Endothelial cell of umbilical vein (primary cell): ENCODE results near the gene FBXL13. TPM values are rescaled to one million over a fixed set of nuclear protein-coding genes. Genes with fewer than 3 reads are reported as not detected.

Experiments
- BruUV-seq: library from RNA; stranded (reverse); fragments of 400-500 nt; replicated peaks from 2 replicates; lab custom pipeline; 2021; lab: Mats Ljungman, UMichigan
- CTCF ChIA-PET: fragments of 300-600, 350-600 bp; sonication (Branson Sonifier 250); formaldehyde crosslinking; loops from one replicate; lab custom pipeline; 2021; ENCODE audit warnings: antibody characterized with exemption, inconsistent platforms; lab: Charles Lee
- POLR2A ChIA-PET: fragments of 300-600, 350-600 bp; sonication (Branson Sonifier 250); formaldehyde crosslinking; loops from one replicate; lab custom pipeline; 2021; ENCODE audit warnings: antibody characterized with exemption, inconsistent platforms; lab: Charles Lee
- DNase-seq: peaks from one replicate; pipeline ENCODE4 v3.0.0-alpha.2; 2011; ENCODE audit warnings: low read depth, low spot score
- FAIRE-seq: peaks from 2 replicates; lab custom pipeline; 2011; peaks lifted over from hg19 to GRCh38; lab: Jason Lieb, UNC
- H2AFZ ChIP-seq: 2 replicates; pipeline ENCODE4 v1.6.0; 2012; ENCODE audit warnings: low read depth, low read length, control low read depth, inconsistent platforms
- H3K27ac ChIP-seq: 2 replicates; pipeline ENCODE4 v1.5.1; 2011; ENCODE audit warnings: low read depth, mild to moderate bottlenecking, control low read depth, low read length, moderate library complexity; ENCODE audit not compliant: insufficient read depth
- H3K27me3 ChIP-seq, 2 experiments: 2 replicates each; pipeline versions ENCODE4 v1.6.0 to v1.6.1; 2011; ENCODE audit warnings: low read length in 2 of 2, mixed read lengths in 1 of 2; ENCODE audit not compliant: control insufficient read depth in 2 of 2, insufficient read depth in 2 of 2
- H3K36me3 ChIP-seq, 2 experiments: 2 replicates in 1 of 2; 3 replicates in 1 of 2; pipeline ENCODE4 v1.5.1; 2011; ENCODE audit warnings: low read length in 2 of 2, mild to moderate bottlenecking in 1 of 2, moderate library complexity in 1 of 2; ENCODE audit not compliant: control insufficient read depth in 2 of 2, insufficient read depth in 2 of 2; ENCODE audit errors: extremely low read depth in 1 of 2
- H3K4me1 ChIP-seq: 3 replicates; pipeline ENCODE4 v1.5.1; 2011; ENCODE audit warnings: mild to moderate bottlenecking, low read length; ENCODE audit not compliant: control insufficient read depth, insufficient read depth; ENCODE audit errors: extremely low read depth
- H3K4me2 ChIP-seq: 2 replicates; pipeline ENCODE4 v1.6.1; 2011; ENCODE audit warnings: low read length, control low read depth, mixed read lengths; ENCODE audit not compliant: insufficient read depth
- H3K4me3 ChIP-seq, 3 experiments: fragments of 200-600 bp in 1 of 3; sonication (generic), shearing (Covaris generic) in 1 of 3; replicated peaks in 1 of 3; 2 replicates each; pipeline ENCODE4 v1.5.1; 2011 to 2016; ENCODE audit warnings: control low read depth in 3 of 3, low read length in 3 of 3, mild to moderate bottlenecking in 2 of 3, inconsistent platforms in 1 of 3, low read depth in 1 of 3, moderate library complexity in 1 of 3; ENCODE audit not compliant: insufficient read depth in 1 of 3
- H3K79me2 ChIP-seq: 2 replicates; pipeline ENCODE4 v1.6.0; 2012; ENCODE audit warnings: low read length, inconsistent platforms; ENCODE audit not compliant: control insufficient read depth, insufficient read depth
- H3K9ac ChIP-seq: replicated peaks from 2 replicates; pipeline ENCODE3; 2011; ENCODE audit warnings: low read length, control low read depth; ENCODE audit not compliant: insufficient read depth; ENCODE audit errors: extremely low read depth
- H3K9me1 ChIP-seq: replicated peaks from 3 replicates; pipeline ENCODE4 v1.6.0; 2011; ENCODE audit warnings: mild to moderate bottlenecking, low read length; ENCODE audit not compliant: control insufficient read depth, insufficient read depth; ENCODE audit errors: extremely low read depth
- H3K9me3 ChIP-seq: replicated peaks from 2 replicates; pipeline ENCODE4 v1.5.1; 2012; ENCODE audit warnings: low read length, inconsistent platforms; ENCODE audit not compliant: control insufficient read depth, insufficient read depth
- H4K20me1 ChIP-seq: replicated peaks from 2 replicates; pipeline ENCODE3; 2011; ENCODE audit warnings: mild to moderate bottlenecking, low read length; ENCODE audit not compliant: control insufficient read depth, insufficient read depth; ENCODE audit errors: extremely low read depth
- CTCF ChIP-seq, 2 donors: IDR thresholded peaks; 1 replicate in 1 of 2; 2 replicates in 1 of 2; pipeline ENCODE4 v1.5.1; 2011; ENCODE audit warnings: low read length in 2 of 2, mild to moderate bottlenecking in 2 of 2, moderate library complexity in 2 of 2, control low read depth in 1 of 2, inconsistent platforms in 1 of 2, low read depth in 1 of 2; ENCODE audit not compliant: insufficient read depth in 1 of 2; ENCODE audit errors: extremely low read depth in 1 of 2
- EZH2 ChIP-seq: IDR thresholded peaks from 2 replicates; pipeline ENCODE4 v1.6.1; 2012; ENCODE audit warnings: borderline replicate concordance, low read depth, mild to moderate bottlenecking, moderate library complexity, low read length, inconsistent platforms; ENCODE audit not compliant: severe bottlenecking
- FOS ChIP-seq: IDR thresholded peaks from 2 replicates; pipeline ENCODE4 v1.6.1; 2011; ENCODE audit warnings: mild to moderate bottlenecking, low read length, moderate library complexity, borderline replicate concordance; ENCODE audit not compliant: insufficient read depth
- GATA2 ChIP-seq: IDR thresholded peaks from 2 replicates; pipeline ENCODE4 v1.7.0; 2011; ENCODE audit warnings: low read depth, mild to moderate bottlenecking, moderate library complexity, mixed read lengths, low read length; ENCODE audit not compliant: insufficient read length, insufficient read depth
- JUN ChIP-seq: IDR thresholded peaks from 2 replicates; pipeline ENCODE4 v1.6.1; 2011; ENCODE audit warnings: borderline replicate concordance, low read depth; ENCODE audit not compliant: insufficient read length, insufficient read depth
- MAX ChIP-seq: IDR thresholded peaks from 2 replicates; pipeline ENCODE4 v1.6.1; 2011; ENCODE audit not compliant: insufficient read depth, insufficient read length
- MYC ChIP-seq: IDR thresholded peaks from one replicate; pipeline ENCODE4 v1.6.1; 2011; ENCODE audit warnings: mild to moderate bottlenecking, low read depth, low read length
- POLR2A ChIP-seq: IDR thresholded peaks from 2 replicates; pipeline ENCODE4 v1.6.1; 2012; ENCODE audit warnings: low read depth, mild to moderate bottlenecking, control low read depth, low read length
- POLR2AphosphoS5 ChIP-seq: IDR thresholded peaks from 2 replicates; pipeline ENCODE4 v1.6.1; 2012; ENCODE audit warnings: low read depth, mild to moderate bottlenecking, control low read depth, low read length, moderate library complexity; ENCODE audit not compliant: insufficient read depth
- dilution Hi-C: fragments of 300-500 bp; cut with MboI; formaldehyde crosslinking; loops from one replicate; pipeline ENCODE4 v1.15.0; 2019; ENCODE audit warnings: low sequenced_read_pairs; ENCODE audit not compliant: extremely low pct_ligation_motif_present
- intact Hi-C: fragments of 100-400 bp; cut with micrococcal nuclease; formaldehyde crosslinking; loops from one replicate; pipeline ENCODE4 v1.10.0; 2022
- polyA plus RNA-seq, 4 experiments: library from polyadenylated mRNA; depleted of rRNA in 3 of 4; stranded (reverse) in 3 of 4; unstranded in 1 of 4; fragments of >200 nt; gene quantifications; 2 replicates each; pipeline versions ENCODE4 v1.2.1 to v1.2.3, GENCODE V29; 2011 to 2012; ENCODE audit warnings: missing spikeins in 1 of 4
- total RNA-seq: library from RNA; stranded (reverse); gene quantifications from 2 replicates; pipeline ENCODE4 v1.2.3, GENCODE V29; 2021

FBXL13 gene
- total and polyA plus RNA-seq, 2 donors (not counting 3 experiments of a cell fraction or from before 2014, with no cell fraction given), result 3.9 to 4.6 TPM

GRCh38 chr7:102830197-102830596, 244.4 kb downstream of the FBXL13 start:
- no peaks in the 10 kb centered on the region for H4K20me1 ChIP-seq
- no peak overlapping the region for H2AFZ ChIP-seq
- no peak overlapping the region for H3K4me2 ChIP-seq
- H3K27me3 ChIP-seq, result no peaks in the 10 kb centered on the region
- intact Hi-C loops, result no loop called here
- H3K9me1 ChIP-seq, result no peaks in the 10 kb centered on the region
- H3K27ac ChIP-seq, result no peak overlapping the region
- dilution Hi-C loops, result no loop called here
- no TSS peak for BruUV-seq
- no peak overlapping the region for H3K4me3 ChIP-seq
- no peaks in the 10 kb centered on the region for H3K79me2 ChIP-seq
- DNase-seq (no peak), FAIRE-seq (no peak)
- ChIA-PET POLR2A (no interaction called here), CTCF (no interaction called here)
- H3K36me3 ChIP-seq, result peaks cover 2 to 3% of the 10 kb centered on the region in 2 experiments
- peaks cover 9% of the 10 kb centered on the region for H3K4me1 ChIP-seq
- H3K9ac ChIP-seq, result no peak overlapping the region
- no peaks in the 10 kb centered on the region for H3K9me3 ChIP-seq
- no peak for TF ChIP-seq JUN
- TF ChIP-seq MAX, result no peak
- no peak for TF ChIP-seq MYC
- TF ChIP-seq EZH2, result no peak
- TF ChIP-seq CTCF (IDR thresholded peaks at IDR 0.05; ENCODE audit: extremely low read depth in 1 of 2, insufficient read depth in 1 of 2, low read depth in 1 of 2, low read length in 2 of 2), result no peak
- TF ChIP-seq POLR2AphosphoS5, result no peak
- no peak for TF ChIP-seq FOS
- no peak for TF ChIP-seq GATA2
- TF ChIP-seq POLR2A, result no peak
